GM12801 (cell line): Measurements from ENCODE around the gene NOP53.

ENCODE experiments used
- TF ChIP-seq, protein P1 (sequence below): IDR thresholded peaks from one replicate; pipeline ENCODE4 v1.5.1; 2011; ENCODE audit warnings: control low read depth; ENCODE audit not compliant: insufficient read length; ENCODE audit errors: extremely low read depth

NOP53 gene

DNA sequence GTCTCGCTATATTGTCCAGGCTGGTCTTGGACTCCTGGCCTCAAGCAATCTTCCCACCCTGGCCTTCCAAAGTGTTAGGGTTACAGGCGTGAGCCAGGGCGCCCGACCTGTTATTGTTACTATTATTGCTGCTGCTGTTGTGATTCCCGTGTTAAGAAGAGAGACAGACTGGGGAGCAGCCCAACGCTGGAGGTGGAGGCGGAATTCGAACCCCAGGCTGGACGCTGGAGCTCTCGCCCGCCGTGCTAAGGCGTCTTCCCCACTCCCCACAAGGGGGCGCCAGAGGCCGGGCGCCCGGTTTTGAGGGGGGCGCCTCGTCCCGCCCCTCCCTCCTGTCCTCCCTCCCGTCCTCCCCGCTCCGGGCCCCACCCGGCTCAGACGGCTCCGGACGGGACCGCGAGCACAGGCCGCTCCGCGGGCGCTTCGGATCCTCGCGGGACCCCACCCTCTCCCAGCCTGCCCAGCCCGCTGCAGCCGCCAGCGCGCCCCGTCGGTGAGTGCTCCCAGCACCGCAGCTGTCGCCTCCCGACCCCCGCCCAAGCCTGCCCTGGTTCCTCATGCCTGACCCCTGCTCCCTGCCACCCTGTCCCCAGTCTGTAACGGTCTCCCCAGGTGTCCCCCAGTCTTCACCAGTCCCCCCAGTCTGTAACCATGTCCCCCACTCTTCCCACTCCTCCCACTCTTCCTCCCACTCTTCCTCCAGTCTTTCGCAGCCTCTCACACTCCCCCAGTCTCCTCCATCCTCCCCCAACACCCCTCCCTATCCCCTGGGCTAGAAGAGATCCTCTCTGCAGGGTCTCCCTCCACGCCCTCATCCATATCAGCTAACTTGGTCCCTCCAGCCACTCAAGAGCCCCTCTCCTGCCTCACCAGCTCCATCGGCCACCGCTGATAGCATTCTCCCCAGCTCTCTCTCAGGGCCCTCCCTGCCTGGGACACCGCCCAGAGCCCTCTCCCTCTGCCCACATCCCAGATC, 32.0 kb upstream of the NOP53 start, which contains the start of gene EHD2:
Gene EHD2 (plus strand): TSS at position 377 of the 976 bp plus-strand sequence. CDS start 3,191 bp downstream, outside the sequence.
- TF ChIP-seq, protein P1, sequence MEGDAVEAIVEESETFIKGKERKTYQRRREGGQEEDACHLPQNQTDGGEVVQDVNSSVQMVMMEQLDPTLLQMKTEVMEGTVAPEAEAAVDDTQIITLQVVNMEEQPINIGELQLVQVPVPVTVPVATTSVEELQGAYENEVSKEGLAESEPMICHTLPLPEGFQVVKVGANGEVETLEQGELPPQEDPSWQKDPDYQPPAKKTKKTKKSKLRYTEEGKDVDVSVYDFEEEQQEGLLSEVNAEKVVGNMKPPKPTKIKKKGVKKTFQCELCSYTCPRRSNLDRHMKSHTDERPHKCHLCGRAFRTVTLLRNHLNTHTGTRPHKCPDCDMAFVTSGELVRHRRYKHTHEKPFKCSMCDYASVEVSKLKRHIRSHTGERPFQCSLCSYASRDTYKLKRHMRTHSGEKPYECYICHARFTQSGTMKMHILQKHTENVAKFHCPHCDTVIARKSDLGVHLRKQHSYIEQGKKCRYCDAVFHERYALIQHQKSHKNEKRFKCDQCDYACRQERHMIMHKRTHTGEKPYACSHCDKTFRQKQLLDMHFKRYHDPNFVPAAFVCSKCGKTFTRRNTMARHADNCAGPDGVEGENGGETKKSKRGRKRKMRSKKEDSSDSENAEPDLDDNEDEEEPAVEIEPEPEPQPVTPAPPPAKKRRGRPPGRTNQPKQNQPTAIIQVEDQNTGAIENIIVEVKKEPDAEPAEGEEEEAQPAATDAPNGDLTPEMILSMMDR, result no peak

DNA sequence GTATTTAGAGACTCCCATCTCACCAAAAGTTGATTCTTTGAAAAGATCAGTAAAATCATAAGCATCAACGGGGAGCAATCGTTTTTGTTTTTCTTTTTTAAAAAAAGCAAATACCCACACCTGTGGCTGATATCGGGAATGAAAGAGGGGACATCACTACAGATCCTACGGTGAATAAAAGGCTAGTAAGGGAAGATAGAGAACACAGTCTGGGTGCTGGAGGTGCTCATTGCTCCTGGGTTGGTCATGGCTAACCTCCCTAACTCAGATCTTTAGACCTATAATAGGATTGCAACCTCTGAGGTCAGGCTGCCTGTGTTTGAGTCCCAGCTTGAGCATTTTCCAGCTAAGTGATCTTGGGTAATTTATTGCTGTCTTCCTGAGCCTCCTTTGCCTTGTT, 31.0 kb upstream of the NOP53 start:
- TF ChIP-seq, protein P1, result no peak

DNA sequence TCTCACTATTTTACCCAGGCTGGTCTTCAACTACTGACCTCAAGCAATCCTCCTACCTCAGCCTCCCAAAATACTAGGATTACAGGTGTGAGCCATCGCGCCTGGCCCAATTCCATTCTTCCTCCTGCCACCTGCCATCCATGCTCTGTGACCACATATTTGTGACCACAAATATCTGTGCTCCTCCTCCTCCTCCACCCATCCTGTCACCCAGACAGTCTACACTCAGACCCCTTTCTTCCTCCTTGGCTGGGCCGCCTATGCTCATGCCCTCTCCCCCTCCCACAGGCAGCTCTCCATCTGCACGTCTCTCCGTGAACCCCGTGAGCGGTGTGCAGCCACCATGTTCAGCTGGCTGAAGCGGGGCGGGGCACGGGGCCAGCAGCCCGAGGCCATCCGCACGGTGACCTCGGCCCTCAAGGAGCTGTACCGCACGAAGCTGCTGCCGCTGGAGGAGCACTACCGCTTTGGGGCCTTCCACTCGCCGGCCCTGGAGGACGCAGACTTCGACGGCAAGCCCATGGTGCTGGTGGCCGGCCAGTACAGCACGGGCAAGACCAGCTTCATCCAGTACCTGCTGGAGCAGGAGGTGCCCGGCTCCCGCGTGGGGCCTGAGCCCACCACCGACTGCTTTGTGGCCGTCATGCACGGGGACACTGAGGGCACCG, 28.9 kb upstream of the NOP53 start:
- TF ChIP-seq, protein P1, result no peak

DNA sequence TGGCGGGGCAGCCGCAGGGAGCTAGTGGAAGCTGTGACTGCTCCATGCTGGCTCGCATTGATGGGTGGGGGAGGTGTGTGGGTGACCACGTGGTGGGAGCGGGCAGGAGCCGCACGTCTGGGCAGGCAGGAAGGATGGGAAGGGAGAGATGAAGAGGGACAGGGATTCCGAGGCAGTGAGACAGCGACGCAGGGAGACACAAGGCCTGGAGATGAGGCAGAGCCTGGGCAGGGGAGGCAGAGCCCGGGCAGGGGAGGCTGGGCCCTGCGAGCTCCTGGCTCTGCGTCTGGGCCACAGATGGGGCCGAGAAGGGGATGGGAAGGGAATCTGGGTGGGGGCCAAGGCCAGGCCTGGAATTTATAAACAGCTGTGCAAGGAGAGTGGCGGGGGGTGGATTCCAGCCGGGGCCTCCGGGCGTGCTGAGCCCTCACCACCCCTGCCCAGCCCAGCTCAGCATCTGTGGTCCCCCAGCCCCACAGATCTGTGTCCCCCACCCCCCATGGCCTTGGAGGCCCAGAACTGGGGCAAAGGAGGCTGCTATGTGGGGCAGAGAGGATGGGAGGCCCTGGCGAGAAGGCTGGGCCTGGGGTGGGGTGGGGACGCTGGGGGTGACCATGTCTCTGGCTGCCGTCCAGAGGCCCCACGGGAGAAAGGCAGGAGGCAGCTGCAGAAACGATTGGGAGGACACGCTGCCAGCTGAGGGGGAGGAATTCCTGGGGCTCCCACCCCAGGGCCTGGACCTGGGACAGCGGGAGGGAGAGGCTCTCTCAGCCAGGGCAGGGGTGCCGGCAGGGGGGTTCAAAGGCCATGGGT, 26.1 kb upstream of the NOP53 start:
- TF ChIP-seq, protein P1, result no peak

DNA sequence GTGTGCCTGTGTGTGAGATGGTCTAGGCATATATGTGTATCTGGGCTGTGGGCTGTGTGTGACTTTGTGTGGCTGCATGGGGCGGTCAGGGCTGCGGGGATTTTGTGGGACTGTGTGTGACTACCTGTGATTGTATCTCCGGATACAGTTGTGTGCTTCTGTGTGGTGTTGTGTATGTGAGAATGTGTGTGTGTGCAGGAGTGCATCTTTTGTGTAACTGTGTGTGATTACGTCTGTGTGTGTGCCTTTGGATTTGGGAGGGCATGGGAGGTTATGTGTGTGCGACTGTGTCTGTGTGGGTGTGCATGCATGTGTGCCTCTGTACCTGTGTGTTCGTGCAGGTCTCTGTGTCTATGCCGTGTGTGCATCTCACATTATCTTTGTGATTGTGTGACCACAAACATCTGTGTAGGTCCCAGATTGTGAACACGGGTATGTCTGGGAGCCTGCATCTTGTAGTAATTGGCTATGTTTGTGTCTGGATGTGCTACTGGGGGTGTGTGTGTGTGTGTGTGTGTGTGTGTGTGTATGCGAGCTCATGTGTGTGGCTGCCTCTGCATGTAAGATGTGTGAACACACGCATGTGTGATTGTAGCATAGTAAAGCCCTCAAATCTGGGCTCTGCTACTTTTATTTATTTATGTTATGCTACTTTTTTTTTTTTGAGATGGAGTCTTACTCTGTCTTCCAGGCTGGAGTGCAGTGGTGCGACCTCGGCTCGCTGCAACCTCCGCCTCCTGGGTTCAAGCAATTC, 24.5 kb upstream of the NOP53 start:
- TF ChIP-seq, protein P1, result no peak

DNA sequence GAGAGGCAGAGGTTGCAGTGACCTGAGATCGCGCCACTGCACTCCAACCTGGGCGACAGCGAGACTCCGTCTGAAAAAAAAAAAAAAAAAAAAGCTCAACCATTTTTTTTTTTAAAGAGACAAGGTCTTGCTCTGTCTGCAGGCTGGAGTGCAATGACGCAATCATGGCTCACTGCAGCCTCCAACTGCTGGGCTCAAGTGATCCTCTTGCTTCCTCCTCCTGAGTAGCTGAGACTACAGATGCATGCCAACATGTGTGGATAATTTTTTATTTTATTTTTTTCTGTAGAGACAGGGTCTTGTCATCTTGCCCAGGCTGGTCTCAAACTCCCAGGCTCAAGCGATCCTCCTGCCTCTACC, 21.8 kb upstream of the NOP53 start:
- TF ChIP-seq, protein P1, result no peak
